GM04504 (cell line): ENCODE data around the gene SCUBE1.

ENCODE experiments used
- DNase-seq: peaks from one replicate; pipeline ENCODE4 v3.0.0-alpha.2; 2012; ENCODE audit warnings: low read depth

Gene SCUBE1

DNA sequence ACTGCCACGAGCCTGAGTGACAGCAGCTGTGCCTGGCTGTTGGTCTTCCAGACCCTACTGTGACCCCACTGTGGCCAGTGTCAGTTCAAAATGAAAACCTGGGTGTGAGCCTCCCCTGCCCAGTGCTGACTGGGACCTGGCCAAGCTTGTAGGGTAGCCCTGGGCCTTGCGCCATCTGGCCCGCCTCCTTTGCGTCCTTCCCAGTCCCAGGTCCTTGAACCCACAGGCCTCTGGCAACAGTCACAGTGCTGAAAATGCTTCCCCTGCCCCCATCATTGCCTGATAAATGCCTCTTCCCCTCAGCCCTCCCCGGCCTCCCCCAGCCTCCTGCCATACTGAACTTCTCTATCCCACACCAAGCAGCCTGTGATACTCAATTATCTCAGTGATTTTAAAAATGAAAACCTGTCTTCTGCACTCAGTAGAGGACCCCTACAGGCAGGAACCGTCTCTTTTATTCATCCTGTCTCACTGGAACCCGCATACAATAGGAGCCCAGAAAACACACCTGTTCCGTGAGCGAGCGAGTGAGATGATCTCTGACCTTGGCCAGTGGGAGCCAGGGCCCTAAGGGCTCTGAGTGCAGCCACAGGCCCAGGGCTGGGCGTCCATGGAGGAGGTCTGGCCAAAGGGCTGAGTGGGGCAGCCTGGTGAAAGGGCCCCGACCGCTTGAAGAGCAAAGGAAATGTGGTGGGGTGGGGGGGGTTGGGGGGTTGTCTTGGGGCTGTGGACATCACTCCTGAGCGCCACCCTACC is 106.6 kb downstream of the SCUBE1 start:
- no peak for DNase-seq

DNA sequence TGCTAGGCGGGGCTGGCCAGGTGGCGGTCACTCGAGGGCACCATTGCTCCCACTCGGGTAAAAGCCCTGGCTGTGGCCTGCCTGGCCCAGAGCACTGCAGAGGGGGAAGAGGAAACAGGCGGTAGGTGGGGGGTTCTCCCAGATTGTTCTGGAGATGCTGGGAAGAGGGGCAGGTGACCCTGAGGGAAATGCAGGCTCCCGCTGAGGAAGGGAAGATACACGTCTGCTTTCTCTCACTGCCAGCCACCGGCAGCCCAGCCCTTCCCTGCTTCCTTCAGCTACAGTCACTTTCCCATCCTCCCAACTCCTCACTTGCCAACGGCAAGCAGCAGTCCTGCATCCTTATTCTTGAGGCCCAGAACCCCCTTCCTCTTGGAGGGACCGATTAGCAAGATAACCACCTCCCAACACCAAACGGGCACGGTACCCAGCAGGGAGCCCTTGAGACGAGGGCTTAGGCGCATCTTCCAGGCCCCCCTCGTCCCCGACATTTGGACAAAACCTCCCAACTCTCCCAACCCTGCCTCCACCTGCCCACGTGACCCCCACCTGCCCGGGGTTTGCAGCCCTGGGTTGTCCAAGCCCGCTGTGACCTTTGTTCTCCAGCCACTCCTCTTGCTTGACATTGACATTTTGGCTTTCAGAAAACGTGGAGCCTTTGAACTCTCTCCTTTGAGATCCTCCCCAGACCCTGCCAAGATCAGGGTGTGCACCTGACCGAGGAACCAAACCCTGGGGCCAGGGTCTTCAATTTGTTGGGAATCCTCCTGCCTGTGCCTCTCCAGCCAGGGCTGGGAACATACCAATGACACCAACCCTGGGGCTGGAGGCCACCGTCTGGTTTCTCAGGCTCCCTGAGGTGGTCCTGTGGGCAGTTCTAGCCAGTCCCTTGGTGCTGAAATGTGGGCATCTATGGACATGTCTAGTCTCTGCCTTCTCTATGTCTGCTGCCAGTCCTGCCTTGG is 107.4 kb downstream of the SCUBE1 start:
- no peak for DNase-seq

DNA sequence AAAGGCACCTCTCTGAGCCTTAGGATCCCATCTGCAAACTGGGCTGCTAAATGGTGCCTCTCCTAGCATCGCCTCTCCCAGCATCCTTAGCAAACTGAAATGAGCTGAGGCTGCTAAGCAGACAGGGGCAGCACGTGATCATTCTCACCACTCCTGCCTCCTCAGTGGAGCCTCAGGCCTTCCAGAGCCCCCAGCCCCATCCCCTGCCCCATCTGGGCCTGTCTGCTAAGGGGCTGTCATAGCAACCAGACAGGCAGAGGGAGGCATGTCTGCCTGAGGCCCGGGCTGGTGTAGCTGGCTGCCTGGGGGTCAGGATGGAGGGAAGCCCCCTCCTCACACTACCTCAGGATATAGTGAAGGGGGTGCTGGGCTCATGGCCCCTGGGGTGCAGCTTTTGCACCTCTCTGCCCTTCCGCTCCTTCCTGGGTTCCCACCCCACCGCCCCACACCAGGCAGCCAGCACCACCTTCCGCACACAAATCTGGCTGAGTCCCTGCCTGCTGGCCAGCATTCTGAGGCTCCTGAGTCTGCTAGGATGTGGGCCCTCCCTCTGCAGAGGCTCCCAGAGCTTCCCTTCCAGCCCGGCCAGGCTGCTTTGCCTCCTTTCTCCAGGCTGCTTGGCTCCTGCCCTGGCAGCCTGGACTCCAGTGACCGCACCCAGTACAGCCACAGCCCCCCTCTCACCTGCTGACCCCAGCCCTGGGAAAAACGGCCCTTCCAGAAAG is 108.7 kb downstream of the SCUBE1 start:
- DNase-seq, result no peak

DNA sequence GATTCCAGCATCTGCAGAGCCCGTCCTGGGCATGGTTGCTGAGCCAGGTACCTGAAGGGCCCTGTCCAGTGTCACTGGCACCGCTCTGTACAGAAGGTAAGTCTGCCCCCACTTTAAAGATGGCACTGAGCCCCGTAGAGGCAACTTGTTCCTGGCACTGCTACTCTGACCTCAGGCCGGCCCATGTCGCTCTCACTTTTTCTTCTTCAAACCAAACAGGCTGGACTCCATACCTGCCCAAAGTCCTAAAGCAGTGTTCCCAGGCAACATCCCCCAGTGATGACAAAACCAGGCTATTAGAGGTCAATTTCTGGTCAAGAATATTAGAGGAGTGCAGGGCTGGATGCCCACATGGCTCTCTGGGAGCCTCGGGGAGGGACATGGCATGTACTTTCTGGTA is 109.6 kb downstream of the SCUBE1 start:
- DNase-seq, result no peak

DNA sequence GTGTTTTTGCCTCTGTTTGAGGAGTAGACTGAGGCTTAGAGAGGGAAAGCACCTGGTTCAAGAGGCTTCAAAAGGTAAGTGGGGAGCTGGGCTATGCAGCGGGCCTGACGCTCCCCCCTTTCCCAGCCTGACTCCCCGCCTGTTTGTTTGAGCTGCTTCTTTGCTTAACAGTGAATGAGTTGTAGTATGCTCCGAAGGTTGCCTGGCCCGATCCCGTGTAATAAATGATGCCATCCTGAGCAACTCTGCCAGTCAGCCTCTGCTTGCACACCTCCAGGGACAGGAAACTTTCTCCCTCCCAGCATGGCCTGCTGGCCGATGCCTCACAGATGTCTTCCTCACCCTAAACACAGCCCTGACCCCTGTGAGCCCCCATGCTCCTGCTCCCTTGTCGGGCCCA is 110.7 kb downstream of the SCUBE1 start:
- DNase-seq, result no peak

DNA sequence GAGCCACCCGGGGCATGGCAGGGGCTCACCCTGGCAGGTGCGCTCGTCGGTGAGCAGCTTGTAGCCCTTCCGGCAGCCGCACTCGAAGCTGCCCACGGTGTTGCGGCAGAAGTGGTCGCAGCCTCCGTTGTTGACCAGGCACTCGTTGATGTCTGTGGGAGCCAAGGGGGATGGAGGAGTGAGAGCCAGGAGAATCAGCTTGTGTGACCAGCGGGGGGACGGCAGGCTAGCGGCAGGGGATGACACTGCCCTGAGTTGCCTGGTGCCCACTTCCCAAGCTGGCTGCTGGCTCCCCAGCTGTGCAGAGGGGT is 111.5 kb downstream of the SCUBE1 start:
- DNase-seq, result no peak

DNA sequence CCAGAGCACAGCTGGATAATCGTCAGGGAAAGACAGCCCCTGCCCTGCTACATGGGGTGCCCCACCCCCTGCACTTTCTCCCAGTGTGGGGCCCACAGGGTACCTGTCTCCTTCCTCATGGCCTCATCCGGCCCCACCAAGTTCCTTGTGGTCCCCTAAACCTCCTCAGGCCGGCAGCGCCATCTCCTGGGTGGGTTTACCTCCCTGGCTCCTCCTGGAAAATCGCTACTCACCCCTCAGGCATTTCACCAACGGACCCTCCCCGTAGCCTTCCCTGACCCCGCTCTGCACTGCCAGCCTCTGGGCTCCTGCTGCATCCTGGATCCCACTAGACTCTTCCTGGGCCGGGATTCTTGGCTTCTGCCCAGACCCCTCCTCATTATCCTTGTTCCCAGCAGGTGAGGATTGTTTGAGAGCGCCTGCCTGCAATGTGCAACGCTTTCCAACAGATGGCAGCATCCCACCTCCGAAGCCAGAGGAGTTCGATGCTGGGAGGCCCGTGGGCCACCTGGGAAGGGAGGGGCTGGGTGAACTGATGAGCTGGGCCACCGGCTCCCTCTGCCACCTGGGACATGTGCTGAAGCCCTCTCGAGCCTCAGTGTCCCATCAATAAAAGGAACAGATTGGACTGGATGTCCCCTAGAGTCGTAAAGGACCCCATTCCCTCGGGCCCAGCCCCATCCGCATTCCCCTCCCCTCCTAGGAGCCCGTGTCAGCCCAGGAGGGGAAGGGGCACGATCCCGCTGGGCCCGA is 112.0 kb downstream of the SCUBE1 start:
- peak; percentile 8 for DNase-seq

DNA sequence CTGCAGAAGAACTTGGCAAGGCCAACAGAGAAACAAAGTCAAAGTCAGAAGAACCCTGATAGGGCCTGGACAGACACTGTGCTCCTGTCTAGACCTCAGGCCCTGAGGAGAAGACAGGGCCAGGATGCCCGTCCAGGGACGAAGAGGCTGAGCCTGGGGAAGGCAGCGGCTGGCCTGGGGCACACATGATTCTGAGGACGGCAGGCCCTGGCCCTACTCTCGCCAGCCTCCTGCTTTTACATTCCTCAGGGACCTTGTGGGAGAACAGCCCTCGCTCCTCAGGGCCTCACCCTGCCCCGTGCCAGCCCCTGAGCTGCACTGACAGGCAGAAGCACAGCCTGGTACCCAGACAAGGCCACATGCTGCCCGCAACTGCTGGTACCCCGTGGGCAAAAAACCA is 112.6 kb downstream of the SCUBE1 start:
- no peak for DNase-seq

DNA sequence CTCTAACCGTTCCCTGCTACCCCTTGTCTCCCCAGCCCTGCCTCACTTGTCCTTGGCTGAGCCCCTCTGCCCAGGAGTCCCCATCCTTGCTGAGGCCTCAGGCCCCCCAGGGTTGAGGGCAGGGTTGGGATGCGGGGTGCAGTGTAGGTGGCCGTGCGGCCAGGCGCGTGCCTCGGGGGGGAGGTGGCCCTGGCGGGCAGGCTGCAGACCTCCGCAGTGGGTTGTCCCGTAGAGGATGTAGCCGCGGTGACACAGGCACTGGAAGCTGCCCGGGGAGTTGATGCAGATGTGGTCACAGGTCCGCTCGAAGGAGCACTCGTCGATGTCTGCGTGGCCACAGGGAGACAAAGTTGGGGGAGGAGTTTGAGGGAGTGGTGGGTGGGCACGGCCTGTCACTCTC is 114.3 kb downstream of the SCUBE1 start:
- no peak for DNase-seq

DNA sequence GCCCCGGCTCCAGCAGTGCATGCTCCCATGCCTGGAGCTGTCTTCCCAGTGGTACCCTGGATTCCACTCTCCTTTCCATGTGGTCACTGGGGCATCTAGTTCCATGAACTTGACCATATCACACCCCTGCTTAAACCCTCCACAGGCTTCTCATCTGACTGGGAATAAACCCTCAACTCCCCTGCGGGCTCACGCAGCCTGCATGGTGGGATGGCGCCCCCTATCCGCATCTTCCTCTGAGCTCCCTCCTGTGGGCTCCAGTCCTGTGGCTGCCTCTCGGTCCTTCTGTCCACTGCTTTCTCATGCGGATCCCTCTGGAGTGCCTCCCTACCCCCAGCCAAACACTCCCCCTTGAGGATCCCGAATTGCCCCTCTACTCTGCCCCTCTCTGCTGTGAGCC is 114.8 kb downstream of the SCUBE1 start:
- no peak for DNase-seq

DNA sequence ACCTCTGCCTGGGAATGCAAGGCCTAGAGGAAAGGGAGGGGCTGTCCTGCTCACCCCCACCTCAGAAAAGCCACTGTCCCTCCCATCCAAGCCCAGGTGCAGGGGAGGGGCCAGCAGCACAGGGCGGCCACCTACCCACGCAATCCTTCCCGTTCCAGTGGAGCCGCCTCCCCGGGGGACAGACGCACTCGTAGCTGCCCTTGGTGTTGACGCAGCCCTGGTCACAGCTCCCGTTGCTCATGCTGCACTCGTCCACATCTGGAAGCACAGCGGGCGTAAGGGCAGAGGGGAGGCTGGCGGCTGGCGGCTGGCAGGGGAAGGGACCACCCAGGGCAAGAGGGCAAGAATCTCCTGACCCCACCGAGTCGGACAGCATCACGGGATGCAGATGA is 115.9 kb downstream of the SCUBE1 start:
- no peak for DNase-seq

DNA sequence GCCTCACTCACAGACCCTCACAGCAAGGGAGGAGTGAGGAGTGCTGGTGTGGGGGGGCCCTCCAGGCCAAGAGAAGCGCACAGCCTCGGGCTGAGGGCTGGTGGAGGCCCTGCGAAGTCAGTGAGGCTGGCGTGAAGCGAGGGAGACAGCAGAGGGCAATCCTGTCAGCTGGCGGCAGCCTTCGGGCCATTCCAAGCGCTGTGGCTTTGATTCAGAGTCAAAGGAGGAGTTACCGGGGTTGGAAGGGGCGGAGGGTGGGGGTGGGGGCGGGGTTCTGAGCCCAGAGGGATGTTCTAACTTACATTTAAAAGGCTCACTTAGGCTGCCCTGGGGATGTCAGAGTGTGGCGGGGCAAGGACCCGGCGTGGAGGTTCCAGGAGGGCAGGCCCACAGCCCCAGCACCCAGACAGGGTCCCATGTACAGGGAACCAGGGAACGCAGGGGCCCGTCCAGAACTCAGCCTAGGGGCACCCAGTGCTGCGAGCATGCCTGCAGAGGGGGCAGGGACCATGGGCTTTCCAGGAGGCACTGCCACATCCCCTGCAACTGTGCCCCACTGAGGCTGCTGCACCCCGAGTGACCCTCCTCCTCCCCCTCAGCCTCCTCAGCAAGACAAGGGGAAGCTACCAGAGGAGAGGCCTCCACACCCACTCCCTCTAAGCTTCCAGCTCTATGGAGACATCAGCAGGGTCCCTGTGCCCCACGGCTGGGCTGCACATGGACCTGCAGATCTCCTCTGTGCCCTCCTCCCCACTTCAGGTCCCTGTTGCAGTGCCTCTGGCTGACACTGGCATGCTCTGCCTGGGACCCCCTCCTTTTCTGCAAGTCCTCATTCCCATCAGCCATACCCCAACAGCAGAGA is 116.6 kb downstream of the SCUBE1 start:
- peak; percentile 7 for DNase-seq

DNA sequence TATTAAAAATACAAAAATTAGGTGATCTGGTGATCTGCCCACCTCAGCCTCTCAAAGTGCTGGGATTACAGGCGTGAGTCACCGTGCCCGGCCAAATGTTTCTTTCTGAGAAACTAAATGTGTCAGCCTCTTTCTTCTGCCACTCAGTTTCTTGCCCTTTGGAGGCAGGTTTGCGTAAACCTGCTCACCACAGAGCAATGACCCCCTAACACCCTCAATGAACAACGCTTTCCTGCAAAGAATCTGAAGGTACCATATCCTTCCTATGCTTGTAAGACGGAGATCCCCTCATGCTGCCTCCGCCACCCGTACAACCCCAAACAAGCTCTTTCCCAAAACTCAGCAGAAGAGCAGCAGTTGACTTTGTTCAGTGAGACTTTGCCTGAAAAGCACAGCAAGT is 117.6 kb downstream of the SCUBE1 start:
- no peak for DNase-seq

DNA sequence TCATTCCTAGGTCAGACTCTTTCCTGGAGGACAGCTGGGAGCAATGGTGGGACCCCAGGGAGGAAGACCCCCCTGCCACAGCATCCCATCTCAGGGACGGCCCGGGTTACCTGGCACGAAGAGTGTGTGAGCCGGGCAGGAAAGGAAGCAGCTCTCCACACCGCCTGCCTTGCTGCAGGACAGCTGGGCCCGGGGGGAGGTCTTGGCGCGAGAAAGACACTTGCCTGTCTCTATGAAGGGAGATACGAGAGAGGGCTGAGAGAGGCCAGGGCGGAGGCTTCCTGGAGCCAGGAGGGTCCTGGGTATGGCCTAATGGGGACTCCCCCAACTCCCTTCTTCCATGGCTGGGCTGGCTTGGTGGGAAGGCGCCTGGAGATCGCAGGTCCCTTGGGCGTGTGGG is 120.2 kb downstream of the SCUBE1 start:
- no peak for DNase-seq

DNA sequence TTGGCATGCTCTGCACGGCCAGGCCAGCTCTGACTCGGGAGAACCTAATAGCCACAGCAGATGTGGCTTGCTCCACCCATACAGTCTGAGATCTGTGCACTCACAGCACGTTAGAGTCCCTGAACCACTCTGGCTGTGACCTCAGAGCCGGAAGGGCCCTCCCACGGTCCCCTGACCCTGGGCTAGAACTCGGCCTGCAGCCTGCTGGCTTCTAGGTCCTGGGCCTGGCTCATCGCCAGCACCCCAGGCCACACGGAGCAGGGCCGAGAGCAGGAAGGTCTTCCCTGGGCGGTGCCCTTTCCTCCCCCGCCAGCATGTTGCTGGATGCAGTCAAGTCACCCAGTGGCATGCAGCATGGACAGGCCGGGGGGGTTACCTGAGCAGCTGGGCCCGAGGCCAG is 120.9 kb downstream of the SCUBE1 start:
- DNase-seq, result no peak

DNA sequence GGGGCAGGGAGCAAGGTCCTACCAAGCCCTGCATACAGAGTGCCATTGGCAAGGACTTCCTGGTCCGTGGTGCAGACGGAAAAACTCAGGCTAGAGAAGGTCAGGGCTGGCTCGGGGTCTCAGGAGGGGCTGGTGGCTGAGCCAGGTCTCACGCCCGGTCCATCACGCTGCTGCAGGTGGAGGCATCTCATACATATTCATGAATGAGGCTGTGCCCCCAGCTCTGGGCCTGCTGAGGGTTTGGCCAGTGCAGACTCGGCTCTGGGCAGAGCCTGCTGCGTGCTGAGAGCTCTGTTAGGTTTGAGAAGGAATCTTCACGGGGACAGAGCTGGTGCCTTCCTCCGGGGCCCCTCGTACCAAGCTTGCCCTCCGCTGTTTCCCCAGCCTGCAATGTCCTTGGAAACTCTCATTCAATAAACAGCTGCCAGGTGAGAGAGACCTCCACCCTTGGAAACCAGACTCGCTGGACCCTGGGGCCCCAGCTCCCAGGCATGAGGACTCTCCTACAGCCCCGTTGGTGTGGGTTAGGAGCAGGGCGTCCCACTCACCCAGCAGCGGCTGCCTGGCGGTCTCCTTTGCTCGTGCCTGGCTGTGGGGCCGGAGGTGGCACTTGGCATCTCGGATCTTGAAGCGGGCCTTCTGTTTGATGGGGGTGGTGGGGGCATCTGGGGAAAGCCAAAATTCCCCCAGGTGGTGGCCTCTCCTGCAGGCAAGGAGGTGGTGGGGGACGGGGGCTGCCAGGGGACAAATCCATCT is 122.4 kb downstream of the SCUBE1 start:
- DNase-seq, result no peak

DNA sequence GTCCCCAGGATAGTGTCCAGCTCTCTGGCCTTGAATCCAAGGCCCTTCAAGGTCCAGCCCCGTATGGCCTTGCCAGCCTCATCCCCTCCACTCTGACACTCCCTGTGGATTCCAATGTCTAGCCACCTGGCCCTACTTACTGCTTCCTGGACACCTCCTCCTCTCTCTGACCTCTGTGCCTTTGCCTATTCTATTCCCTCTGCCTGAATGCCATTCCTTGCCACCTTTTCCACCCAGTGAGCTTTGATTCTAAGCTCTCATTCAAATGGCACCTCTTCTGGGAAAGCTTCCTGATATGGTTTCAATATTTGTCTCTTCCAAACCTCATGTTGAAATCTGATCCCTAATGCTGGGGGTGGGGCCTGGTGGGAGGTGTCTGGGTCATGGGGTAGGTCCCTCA is 124.4 kb downstream of the SCUBE1 start:
- no peak for DNase-seq

DNA sequence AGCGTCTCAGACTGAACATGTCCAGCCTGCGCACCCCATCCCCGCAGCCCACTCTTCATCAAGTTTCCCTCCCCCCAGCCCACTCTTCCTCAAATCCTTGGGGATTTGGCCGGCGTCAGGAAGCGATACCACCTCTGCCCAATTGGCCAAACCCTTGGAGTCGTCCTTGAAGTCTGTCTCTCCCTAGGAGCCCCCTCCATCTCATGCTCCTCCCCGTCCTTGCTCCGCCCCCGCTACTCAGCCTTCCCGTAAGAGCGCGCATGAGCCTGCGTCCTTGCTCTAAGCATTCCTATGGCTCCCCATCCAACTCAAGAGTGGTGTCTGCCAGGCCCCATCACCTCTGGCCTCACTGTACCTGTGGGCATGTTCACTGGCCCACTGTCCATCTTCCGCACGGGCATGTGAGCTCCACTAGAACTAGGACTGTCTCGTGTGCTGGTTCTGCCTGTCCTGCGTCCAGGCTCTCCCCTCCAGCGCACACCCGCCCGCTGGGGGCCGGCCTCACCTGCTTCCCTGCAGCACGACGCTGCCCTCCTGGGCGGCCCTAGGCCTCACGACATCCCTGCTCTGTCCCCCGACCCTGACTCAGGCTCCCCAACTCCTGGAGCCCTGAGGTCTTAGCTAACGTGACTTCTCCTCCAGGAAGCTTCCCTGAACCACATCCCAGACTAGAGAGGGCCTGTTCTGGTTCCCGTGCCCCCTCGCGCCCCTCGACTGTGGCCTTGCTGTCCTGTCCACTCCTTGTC is 125.7 kb downstream of the SCUBE1 start:
- DNase-seq, result no peak

DNA sequence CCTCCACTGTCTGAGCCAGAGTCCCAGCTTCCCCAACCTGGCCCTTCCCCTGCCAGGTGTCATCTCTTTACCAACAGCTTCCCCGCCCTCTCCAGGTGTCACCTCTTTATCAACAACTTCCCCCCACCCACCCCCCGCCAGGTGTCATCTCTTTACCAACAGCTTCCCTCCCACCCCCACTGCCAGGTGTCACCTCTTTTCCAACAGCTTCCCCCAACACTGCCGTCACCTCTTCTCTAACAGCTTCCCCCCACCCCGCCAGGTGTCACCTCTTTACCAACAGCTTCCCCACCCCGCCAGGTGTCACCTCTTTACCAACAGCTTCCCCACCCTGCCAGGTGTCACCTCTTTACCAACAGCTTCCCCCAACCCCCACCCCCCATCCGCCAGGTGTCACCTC is 126.4 kb downstream of the SCUBE1 start:
- no peak for DNase-seq

DNA sequence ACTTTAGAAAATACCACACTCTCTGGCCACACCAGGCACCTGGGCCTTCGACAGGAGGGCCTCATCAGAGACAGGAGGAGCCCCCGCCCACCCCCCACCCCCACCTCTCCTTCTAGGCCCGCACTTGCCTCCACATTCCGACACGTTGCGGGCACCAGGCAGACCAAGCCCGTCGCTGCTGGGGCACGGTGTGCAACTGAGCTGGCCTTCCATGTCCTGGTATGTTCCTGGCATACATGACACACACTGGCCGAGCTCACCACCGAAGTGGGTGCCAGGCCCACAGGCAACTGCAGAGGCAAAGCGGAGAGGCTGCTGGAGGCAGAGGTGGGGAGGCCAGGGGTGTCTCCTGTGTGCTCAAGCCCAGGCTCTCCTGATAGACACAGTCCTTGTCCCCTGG is 129.2 kb downstream of the SCUBE1 start:
- no peak for DNase-seq
